ENCODE data around the gene RBMS1. TPM values are rescaled to one million over a fixed set of nuclear protein-coding genes. Genes with fewer than 3 reads are reported as not detected.

Gene RBMS1
- total and polyA plus RNA-seq, 2 donors (not counting 1 experiment from before 2014, with no cell fraction given) = 18.0 to 36.7 TPM

DNA sequence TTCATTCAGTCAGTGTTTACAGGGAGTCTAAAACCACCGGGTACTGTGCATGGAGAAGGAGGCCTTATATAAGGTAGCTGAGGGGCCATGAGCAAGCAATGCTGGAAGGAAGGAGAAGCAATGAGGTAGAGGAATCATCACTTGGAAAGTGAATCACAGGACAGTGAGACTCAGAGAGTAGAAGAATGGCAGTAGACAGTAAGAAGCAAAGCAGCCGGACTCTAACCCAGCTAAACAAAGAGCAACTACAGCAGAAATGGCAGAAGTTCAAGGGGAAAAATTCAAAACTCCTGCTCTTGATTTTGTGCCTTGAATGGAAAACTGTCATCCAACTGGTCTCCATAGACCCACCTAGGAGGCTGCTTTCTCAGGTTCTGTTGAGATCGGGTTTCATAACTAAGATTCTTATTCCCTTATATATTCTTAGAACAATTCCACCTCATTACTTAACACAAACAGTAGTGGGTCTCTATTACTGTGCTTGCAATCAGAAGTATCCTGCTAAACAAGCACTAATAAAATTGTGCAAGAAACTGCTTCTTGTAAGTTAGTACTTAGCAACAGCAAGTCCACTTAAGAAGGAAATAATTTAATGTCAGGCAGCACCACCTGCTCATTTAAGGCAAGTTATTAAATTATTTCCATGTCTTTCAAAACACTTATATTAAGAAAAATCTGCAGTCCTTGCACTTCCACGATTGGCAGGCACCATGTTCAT lies 68.0 kb downstream of the RBMS1 start:
- 92% methylated on average over 2 of the region's 4 CpGs for WGBS (ENCODE audit: insufficient coverage)
- Histone ChIP-seq H3K27ac (ENCODE audit: low read length in 2 of 2) (no peak overlapping the region), H3K36me3 (replicated peaks in 1 of 2; ENCODE audit: control extremely low read depth in 1 of 2, control insufficient read depth in 1 of 2, extremely low read depth in 1 of 2, insufficient read depth in 2 of 2, low read length in 1 of 2) (no peaks in the 10 kb centered on the region), H3K27me3 (replicated peaks in 1 of 4; ENCODE audit: control extremely low read depth in 1 of 4, control insufficient read depth in 3 of 4, insufficient read depth in 4 of 4, low read length in 3 of 4) (no peaks in the 10 kb centered on the region), H3K4me1 (ENCODE audit: control insufficient read depth in 2 of 2, insufficient read depth in 2 of 2, low read length in 2 of 2) (peaks cover 18 to 23% of the 10 kb centered on the region in 2 donors), H3K9ac (ENCODE audit: low read length) (no peak overlapping the region), H3K79me2 (ENCODE audit: control insufficient read depth, insufficient read depth, low read length) (no peaks in the 10 kb centered on the region), H3K4me3 (ENCODE audit: control extremely low read depth in 1 of 5, extremely low read depth in 1 of 5, insufficient read depth in 1 of 5, low read depth in 2 of 5, low read length in 4 of 5) (no peak overlapping the region), H2AFZ (ENCODE audit: insufficient read depth, low read depth, low read length, poor library complexity, severe bottlenecking) (no peak overlapping the region), H4K20me1 (ENCODE audit: control insufficient read depth, insufficient read depth, low read length, poor library complexity, severe bottlenecking) (no peaks in the 10 kb centered on the region), H3K4me2 (replicated peaks; ENCODE audit: low read depth, low read length, poor library complexity, severe bottlenecking) (no peak overlapping the region), H3K9me3 (ENCODE audit: control extremely low read depth in 1 of 3, control insufficient read depth in 2 of 3, insufficient read depth in 1 of 3, low read length in 2 of 3) (no peaks in the 10 kb centered on the region)
- ChIA-PET CTCF (no interaction called here), POLR2A (no interaction called here)
- peaks cover 3% of the 10 kb centered on the region for H3K27me3 Mint-ChIP-seq
- no peak overlapping the region for H3K27ac Mint-ChIP-seq
- DNase-seq (no peak), ATAC-seq (ENCODE audit: low read depth) (no peak)
- TF ChIP-seq EZH2 (IDR thresholded peaks at IDR 0.05; ENCODE audit: borderline replicate concordance, insufficient read depth, low read depth, low read length, poor library complexity, severe bottlenecking) = no peak
- TF ChIP-seq, protein P1, sequence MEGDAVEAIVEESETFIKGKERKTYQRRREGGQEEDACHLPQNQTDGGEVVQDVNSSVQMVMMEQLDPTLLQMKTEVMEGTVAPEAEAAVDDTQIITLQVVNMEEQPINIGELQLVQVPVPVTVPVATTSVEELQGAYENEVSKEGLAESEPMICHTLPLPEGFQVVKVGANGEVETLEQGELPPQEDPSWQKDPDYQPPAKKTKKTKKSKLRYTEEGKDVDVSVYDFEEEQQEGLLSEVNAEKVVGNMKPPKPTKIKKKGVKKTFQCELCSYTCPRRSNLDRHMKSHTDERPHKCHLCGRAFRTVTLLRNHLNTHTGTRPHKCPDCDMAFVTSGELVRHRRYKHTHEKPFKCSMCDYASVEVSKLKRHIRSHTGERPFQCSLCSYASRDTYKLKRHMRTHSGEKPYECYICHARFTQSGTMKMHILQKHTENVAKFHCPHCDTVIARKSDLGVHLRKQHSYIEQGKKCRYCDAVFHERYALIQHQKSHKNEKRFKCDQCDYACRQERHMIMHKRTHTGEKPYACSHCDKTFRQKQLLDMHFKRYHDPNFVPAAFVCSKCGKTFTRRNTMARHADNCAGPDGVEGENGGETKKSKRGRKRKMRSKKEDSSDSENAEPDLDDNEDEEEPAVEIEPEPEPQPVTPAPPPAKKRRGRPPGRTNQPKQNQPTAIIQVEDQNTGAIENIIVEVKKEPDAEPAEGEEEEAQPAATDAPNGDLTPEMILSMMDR (IDR thresholded peaks at IDR 0.05) = no peak
- H3K4me1 Mint-ChIP-seq = peaks cover 31% of the 10 kb centered on the region
- intact Hi-C loops (cut with micrococcal nuclease) = loop anchor here (5.0 kb wide), 1 partner anchor 33 kb away; no protein-coding TSS in a partner anchor
- no peaks in the 10 kb centered on the region for H3K9me3 Mint-ChIP-seq (ENCODE audit: insufficient read depth)
- H3K4me3 Mint-ChIP-seq = no peak overlapping the region

DNA sequence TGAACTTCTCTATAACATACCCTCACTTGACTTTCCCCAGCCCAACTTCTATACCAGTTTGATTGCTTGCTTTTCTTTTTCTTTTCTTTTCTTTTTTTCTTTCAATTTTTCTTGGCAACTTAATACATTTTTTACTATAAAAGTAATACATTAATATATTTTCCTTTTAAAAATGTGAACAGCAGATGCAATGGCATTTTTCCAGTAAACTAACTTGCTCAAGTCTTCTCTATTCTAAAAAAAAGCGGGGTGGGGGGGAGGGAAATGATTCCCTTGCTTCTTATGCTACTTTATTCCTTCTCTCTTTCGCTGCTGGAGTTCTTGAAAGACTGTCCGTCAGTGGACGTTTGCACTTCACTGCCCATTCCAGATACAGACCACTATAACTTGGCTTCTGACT lies 70.5 kb downstream of the RBMS1 start:
- CTCF ChIA-PET = no interaction called here
- no peaks in the 10 kb centered on the region for H4K20me1 ChIP-seq (ENCODE audit: control insufficient read depth, insufficient read depth, low read length, poor library complexity, severe bottlenecking)
- no peaks in the 10 kb centered on the region for H3K79me2 ChIP-seq (ENCODE audit: control insufficient read depth, insufficient read depth, low read length)

More for the DNA sequence above, 70.5 kb downstream of the RBMS1 start:
- Mint-ChIP-seq H3K4me3 (no peak overlapping the region), H3K27me3 (peaks cover 3% of the 10 kb centered on the region), H3K4me1 (peaks cover 16% of the 10 kb centered on the region), H3K9me3 (ENCODE audit: insufficient read depth) (no peaks in the 10 kb centered on the region), H3K27ac (no peak overlapping the region)
- Histone ChIP-seq H3K27me3 (replicated peaks in 1 of 4; ENCODE audit: control extremely low read depth in 1 of 4, control insufficient read depth in 3 of 4, insufficient read depth in 4 of 4, low read length in 3 of 4) (no peaks in the 10 kb centered on the region), H2AFZ (ENCODE audit: insufficient read depth, low read depth, low read length, poor library complexity, severe bottlenecking) (no peak overlapping the region), H3K4me1 (ENCODE audit: control insufficient read depth in 2 of 2, insufficient read depth in 2 of 2, low read length in 2 of 2) (peaks cover 7% of the 10 kb centered on the region in 2 donors), H3K4me3 (ENCODE audit: control extremely low read depth in 1 of 5, extremely low read depth in 1 of 5, insufficient read depth in 1 of 5, low read depth in 2 of 5, low read length in 4 of 5) (no peak overlapping the region), H3K27ac (ENCODE audit: low read length in 2 of 2) (no peak overlapping the region), H3K9ac (ENCODE audit: low read length) (no peak overlapping the region), H3K36me3 (replicated peaks in 1 of 2; ENCODE audit: control extremely low read depth in 1 of 2, control insufficient read depth in 1 of 2, extremely low read depth in 1 of 2, insufficient read depth in 2 of 2, low read length in 1 of 2) (no peaks in the 10 kb centered on the region), H3K9me3 (ENCODE audit: control extremely low read depth in 1 of 3, control insufficient read depth in 2 of 3, insufficient read depth in 1 of 3, low read length in 2 of 3) (no peaks in the 10 kb centered on the region), H3K4me2 (replicated peaks; ENCODE audit: low read depth, low read length, poor library complexity, severe bottlenecking) (no peak overlapping the region)
- DNase-seq (no peak), ATAC-seq (ENCODE audit: low read depth) (no peak)
- TF ChIP-seq, protein P1 (IDR thresholded peaks at IDR 0.05) = no peak
- TF ChIP-seq EZH2 (IDR thresholded peaks at IDR 0.05; ENCODE audit: borderline replicate concordance, insufficient read depth, low read depth, low read length, poor library complexity, severe bottlenecking) = no peak
- POLR2A ChIA-PET = no interaction called here
- WGBS (ENCODE audit: insufficient coverage) = 100% methylated on average over 3 of the region's 4 CpGs
- intact Hi-C loops (cut with micrococcal nuclease) = no loop called here
